GM23338 (cell line): Measurements from ENCODE around the gene CRISP1. TPM values are rescaled to one million over a fixed set of nuclear protein-coding genes. Genes with fewer than 3 reads are reported as not detected.

Source experiments
- ATAC-seq: fragments of 200-7000 bp; cut with Tn5 transposase; 3 replicates; pipeline ENCODE4 v1.9.1; 2020
- DNase-seq: peaks from one replicate; pipeline ENCODE4 v3.0.0-alpha.2; 2015; ENCODE audit warnings: low spot score
- H2AFZ ChIP-seq: fragments of 200-600 bp; sonication (generic); 2 replicates; pipeline ENCODE4 v1.8.0; 2016; ENCODE audit warnings: antibody characterized with exemption, mild to moderate bottlenecking, moderate library complexity
- H3F3A ChIP-seq: fragments of 200-600 bp; sonication (generic); replicated peaks from 2 replicates; pipeline ENCODE4 v1.8.0; 2017; ENCODE audit warnings: antibody characterized with exemption, mixed run types, low read depth
- H3K27ac ChIP-seq: fragments of 200-600 bp; sonication (generic); 2 replicates; pipeline ENCODE4 v1.6.1; 2016; ENCODE audit warnings: low read depth
- H3K27me3 ChIP-seq: fragments of 200-600 bp; sonication (generic); 2 replicates; pipeline ENCODE4 v1.8.0; 2016; ENCODE audit warnings: mild to moderate bottlenecking, mixed run types, moderate library complexity; ENCODE audit not compliant: insufficient read depth
- H3K36me3 ChIP-seq: fragments of 200-600 bp; sonication (generic); 2 replicates; pipeline ENCODE4 v1.8.0; 2016; ENCODE audit warnings: mild to moderate bottlenecking; ENCODE audit not compliant: insufficient read depth
- H3K4me1 ChIP-seq: fragments of 200-600 bp; sonication (generic); 2 replicates; pipeline ENCODE4 v1.8.0; 2016; ENCODE audit warnings: mild to moderate bottlenecking, moderate library complexity; ENCODE audit not compliant: insufficient read depth
- H3K4me2 ChIP-seq: fragments of 200-600 bp; sonication (generic); 2 replicates; pipeline ENCODE4 v1.7.1; 2017; ENCODE audit warnings: mixed run types
- H3K4me3 ChIP-seq: fragments of 200-600 bp; sonication (generic); 2 replicates; pipeline ENCODE4 v1.6.1; 2016; ENCODE audit warnings: mixed run types
- H3K79me2 ChIP-seq: fragments of 200-600 bp; sonication (generic); replicated peaks from 2 replicates; pipeline ENCODE4 v1.8.0; 2017; ENCODE audit warnings: mild to moderate bottlenecking; ENCODE audit not compliant: insufficient read depth
- H3K9me2 ChIP-seq: fragments of 200-600 bp; sonication (generic); 2 replicates; pipeline ENCODE4 v1.8.0; 2017; ENCODE audit not compliant: insufficient read depth
- H4K20me1 ChIP-seq: fragments of 200-600 bp; sonication (generic); replicated peaks from 2 replicates; pipeline ENCODE4 v1.8.0; 2017; ENCODE audit warnings: mild to moderate bottlenecking; ENCODE audit not compliant: insufficient read depth
- H3K27ac Mint-ChIP-seq: 2 replicates; pipeline ENCODE4 v1.8.0; 2020; ENCODE audit warnings: inconsistent platforms, mild to moderate bottlenecking, moderate library complexity, mixed read lengths
- H3K27me3 Mint-ChIP-seq: 3 replicates; pipeline ENCODE4 v1.8.0; 2022; ENCODE audit warnings: low read depth, mild to moderate bottlenecking, moderate library complexity, mixed read lengths, inconsistent platforms; ENCODE audit not compliant: insufficient read depth, poor library complexity
- H3K36me3 Mint-ChIP-seq: 3 replicates; pipeline ENCODE4 v1.8.0; 2021; ENCODE audit warnings: low read depth, mild to moderate bottlenecking, inconsistent platforms, moderate library complexity, mixed read lengths
- H3K4me1 Mint-ChIP-seq: 3 replicates; pipeline ENCODE4 v1.8.0; 2020; ENCODE audit warnings: mild to moderate bottlenecking, inconsistent platforms, mixed read lengths
- H3K4me3 Mint-ChIP-seq: 3 replicates; pipeline ENCODE4 v1.8.0; 2021; ENCODE audit warnings: moderate library complexity, mild to moderate bottlenecking, inconsistent platforms, mixed read lengths
- H3K9me3 Mint-ChIP-seq: 3 replicates; pipeline ENCODE4 v1.8.0; 2020; ENCODE audit warnings: moderate library complexity, mild to moderate bottlenecking, inconsistent platforms, mixed read lengths
- CREB1 ChIP-seq: fragments of 250-450 bp; sonication (Bioruptor Pico); IDR thresholded peaks from 2 replicates; pipeline ENCODE4 v1.5.0; 2020; ENCODE audit warnings: low read depth, mild to moderate bottlenecking, moderate library complexity
- CTCF ChIP-seq, 2 experiments: fragments of 200-600 bp in 1 of 2; sonication (generic) in 1 of 2; conservative IDR thresholded peaks; 2 replicates each; pipeline versions ENCODE4 v1.5.1 to v1.6.1; 2016 to 2017; ENCODE audit warnings: antibody characterized with exemption in 2 of 2, low read depth in 2 of 2, mild to moderate bottlenecking in 2 of 2, moderate library complexity in 1 of 2
- ETS1 ChIP-seq: IDR thresholded peaks from 2 replicates; pipeline ENCODE4 v1.6.1; 2016; ENCODE audit warnings: antibody characterized with exemption
- EZH2 ChIP-seq: fragments of 200-600 bp; sonication (generic); IDR thresholded peaks from one replicate; pipeline ENCODE4 v1.8.0; 2017; ENCODE audit warnings: antibody characterized with exemption, mild to moderate bottlenecking, low read depth; ENCODE audit not compliant: unreplicated experiment
- EZH2phosphoT487 ChIP-seq: fragments of 200-600 bp; sonication (generic); IDR thresholded peaks from one replicate; pipeline ENCODE4 v1.8.1; 2018; ENCODE audit warnings: antibody characterized with exemption; ENCODE audit not compliant: unreplicated experiment
- JUNB ChIP-seq: IDR thresholded peaks from one replicate; pipeline ENCODE4 v1.6.1; 2016; ENCODE audit warnings: antibody characterized with exemption; ENCODE audit not compliant: unreplicated experiment
- NANOG ChIP-seq: IDR thresholded peaks from 2 replicates; pipeline ENCODE4 v1.6.1; 2016; ENCODE audit warnings: antibody characterized with exemption, borderline replicate concordance
- POLR2AphosphoS5 ChIP-seq: IDR thresholded peaks from 2 replicates; pipeline ENCODE4 v1.6.1; 2016; ENCODE audit warnings: antibody characterized with exemption, low read depth
- REST ChIP-seq: IDR thresholded peaks from one replicate; pipeline ENCODE4 v1.6.1; 2018; ENCODE audit warnings: antibody characterized with exemption; ENCODE audit not compliant: unreplicated experiment
- STAT1 ChIP-seq: IDR thresholded peaks from one replicate; pipeline ENCODE4 v1.6.1; 2016; ENCODE audit warnings: antibody characterized with exemption; ENCODE audit not compliant: unreplicated experiment
- ZNF114 ChIP-seq: fragments of 250-450 bp; sonication (Bioruptor Pico); IDR thresholded peaks from 2 replicates; pipeline ENCODE4 v1.5.0; 2020; ENCODE audit warnings: mild to moderate bottlenecking, moderate library complexity
- ZNF331 ChIP-seq: fragments of 250-450 bp; sonication (Bioruptor Pico); IDR thresholded peaks from 2 replicates; pipeline ENCODE4 v1.5.0; 2020; ENCODE audit warnings: low read depth, mild to moderate bottlenecking, moderate library complexity
- ZNF462 ChIP-seq: fragments of 250-450 bp; sonication (Bioruptor Pico); IDR thresholded peaks from 2 replicates; pipeline ENCODE4 v1.5.0; 2020; ENCODE audit warnings: mild to moderate bottlenecking, moderate library complexity
- polyA plus RNA-seq: library from polyadenylated mRNA; unstranded; fragments of >200 nt; fragmentation: Nextera tagmentation; extraction: Ambion mirVana; gene quantifications from 2 replicates; pipeline ENCODE4 v1.2.1, GENCODE V29; 2016
- total RNA-seq: library from RNA; depleted of rRNA; stranded (reverse); fragments of >200 nt; shearing (Covaris generic); gene quantifications from 2 replicates; pipeline ENCODE4 v1.2.3, GENCODE V29; 2014

Gene CRISP1
- total and polyA plus RNA-seq, 2 experiments from 2014 or later = not detected

GRCh38 chr6:49784272-49784671 is 82.1 kb downstream of the CRISP1 start:
- no peaks in the 10 kb centered on the region for H3K27me3 Mint-ChIP-seq
- no peaks in the 10 kb centered on the region for H3K36me3 Mint-ChIP-seq
- H3K4me3 ChIP-seq = no peak overlapping the region
- H3K79me2 ChIP-seq = no peaks in the 10 kb centered on the region
- no peaks in the 10 kb centered on the region for H3F3A ChIP-seq
- no peaks in the 10 kb centered on the region for H3K27me3 ChIP-seq
- no peak overlapping the region for H3K27ac ChIP-seq
- no peak overlapping the region for H3K4me2 ChIP-seq
- H4K20me1 ChIP-seq = no peaks in the 10 kb centered on the region
- no peak for TF ChIP-seq CREB1
- no peak for TF ChIP-seq ZNF331 (CRISPR knock-in tag)
- TF ChIP-seq STAT1 = no peak
- TF ChIP-seq EZH2 = no peak
- TF ChIP-seq ZNF114 = no peak
- TF ChIP-seq ZNF462 (CRISPR knock-in tag) = no peak
- no peak for TF ChIP-seq REST
- no peak for TF ChIP-seq NANOG
- no peak for TF ChIP-seq ETS1
- TF ChIP-seq EZH2phosphoT487 = no peak
- TF ChIP-seq POLR2AphosphoS5 = no peak
- TF ChIP-seq CTCF (conservative IDR thresholded peaks at IDR 0.05; ENCODE audit: low read depth in 2 of 2) = no peak
- no peak for TF ChIP-seq JUNB
- peaks cover 15% of the 10 kb centered on the region for H3K9me2 ChIP-seq
- no peaks in the 10 kb centered on the region for H3K36me3 ChIP-seq
- H3K27ac Mint-ChIP-seq = no peak overlapping the region
- H3K9me3 Mint-ChIP-seq = no peaks in the 10 kb centered on the region
- H3K4me3 Mint-ChIP-seq = no peak overlapping the region
- H2AFZ ChIP-seq = 0 out of 2 replicates have a peak overlapping the region, but pooled peaks have one; percentile 3
- H3K4me1 Mint-ChIP-seq = peaks cover 7% of the 10 kb centered on the region; the same call in 2 of the 3 replicates
- DNase-seq (no peak), ATAC-seq (no peak)
- H3K4me1 ChIP-seq = no peaks in the 10 kb centered on the region
